NCI-H69 (cell line): ENCODE data around the gene XPR1.
A peak's percentile ranks its signal among the peaks of the same experiment; 100 is the strongest.

ENCODE experiments used
- DNase-seq: peaks from one replicate; lab custom pipeline; 2025; lab: John Stamatoyannopoulos, UW

The XPR1 gene

DNA sequence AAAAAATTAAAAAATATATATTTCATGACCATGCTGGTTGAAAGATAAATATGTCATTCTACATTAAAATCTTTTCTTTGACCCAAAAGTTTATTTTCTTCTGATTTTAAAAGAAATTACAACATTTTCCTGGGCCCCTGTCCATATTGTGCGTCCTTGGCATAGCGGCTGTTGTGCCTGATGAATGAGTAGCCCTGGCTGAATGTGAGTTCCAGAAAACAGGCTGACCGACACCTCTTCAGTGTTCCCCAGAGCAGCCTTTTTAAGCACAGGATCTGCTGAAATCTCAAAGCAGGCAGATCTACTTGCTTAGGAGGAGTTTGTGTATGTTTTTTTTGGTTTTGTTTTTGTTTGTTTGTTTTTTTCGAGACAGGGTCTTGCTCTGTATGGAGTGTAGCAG lies 300.6 kb downstream of the XPR1 start:
- no peak for DNase-seq

DNA sequence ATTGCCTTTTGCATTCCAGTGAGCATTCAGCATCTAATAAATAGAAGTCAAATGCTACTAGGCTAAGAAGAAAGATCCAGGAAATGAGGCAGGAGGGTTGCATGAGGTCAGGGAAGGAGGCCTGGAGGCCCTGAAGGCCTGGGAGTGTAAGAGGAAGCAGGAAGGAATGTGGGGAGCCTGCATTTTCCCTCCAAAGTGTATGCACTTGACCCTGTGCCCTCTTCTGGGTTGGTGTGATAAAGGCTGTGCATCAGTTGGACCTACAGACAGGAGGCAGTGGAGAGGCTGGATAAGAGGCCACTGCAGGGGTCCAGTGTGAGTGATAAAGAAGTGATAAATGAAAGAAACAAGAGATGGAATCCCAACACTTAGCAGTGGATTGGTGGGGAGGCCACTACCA lies 301.3 kb downstream of the XPR1 start:
- peak; percentile 29 for DNase-seq

DNA sequence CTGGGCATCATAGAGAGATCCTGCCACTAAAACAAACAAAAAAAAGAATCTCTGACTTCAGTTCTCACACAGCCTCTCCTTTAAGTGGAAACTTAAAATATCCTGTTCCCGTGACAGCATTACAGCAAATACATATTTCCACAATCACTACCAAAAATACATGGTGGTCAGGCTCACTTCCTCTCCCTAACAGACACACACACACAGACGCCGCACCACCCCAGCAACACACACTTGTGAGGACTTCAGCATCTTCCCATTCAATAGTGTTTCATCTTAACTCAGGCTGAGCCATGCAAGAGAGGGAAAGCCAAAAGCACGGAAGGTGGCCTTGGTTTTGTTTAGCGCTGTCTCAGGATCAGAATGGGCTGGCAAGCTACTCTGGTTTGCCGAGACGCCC lies 302.7 kb downstream of the XPR1 start:
- no peak for DNase-seq

DNA sequence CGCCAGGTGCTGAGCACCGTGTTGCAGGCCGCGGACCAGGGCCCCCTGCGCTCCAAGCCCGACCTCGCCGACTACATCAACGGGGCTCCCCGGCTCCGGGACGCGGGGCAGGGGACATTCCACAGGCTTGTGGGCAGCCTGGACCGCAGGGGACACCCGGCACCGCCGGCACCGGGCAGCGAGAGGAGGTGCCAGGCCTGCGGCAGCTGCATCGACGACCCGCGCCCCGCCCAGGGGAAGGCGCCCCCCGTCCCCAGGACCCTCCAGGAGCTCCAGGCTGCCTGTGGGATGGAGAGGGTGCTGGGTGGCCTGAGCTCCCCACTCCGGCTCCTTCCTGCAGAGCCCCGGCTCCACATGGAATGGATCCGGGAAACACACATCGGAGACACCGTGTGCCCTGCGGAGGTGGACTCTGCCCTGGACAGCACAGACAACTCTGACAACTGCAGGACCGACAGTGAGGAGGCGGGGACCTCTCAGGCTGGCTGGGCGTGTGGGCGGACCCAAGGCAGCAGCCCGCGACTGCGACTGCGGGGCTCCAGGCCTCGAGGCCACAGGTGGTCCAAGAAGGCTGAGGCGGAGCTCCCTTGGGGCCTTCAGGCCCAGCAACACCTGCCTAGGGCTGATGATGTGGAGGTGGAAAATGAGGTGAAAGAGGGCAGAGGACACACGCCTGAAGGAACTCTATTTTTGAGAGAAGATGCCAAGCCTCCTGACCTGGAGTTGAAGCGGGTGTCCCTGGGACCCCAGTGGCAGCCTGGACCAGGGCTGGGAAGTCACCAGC lies 303.7 kb downstream of the XPR1 start:
- DNase-seq, result peak; percentile 76

DNA sequence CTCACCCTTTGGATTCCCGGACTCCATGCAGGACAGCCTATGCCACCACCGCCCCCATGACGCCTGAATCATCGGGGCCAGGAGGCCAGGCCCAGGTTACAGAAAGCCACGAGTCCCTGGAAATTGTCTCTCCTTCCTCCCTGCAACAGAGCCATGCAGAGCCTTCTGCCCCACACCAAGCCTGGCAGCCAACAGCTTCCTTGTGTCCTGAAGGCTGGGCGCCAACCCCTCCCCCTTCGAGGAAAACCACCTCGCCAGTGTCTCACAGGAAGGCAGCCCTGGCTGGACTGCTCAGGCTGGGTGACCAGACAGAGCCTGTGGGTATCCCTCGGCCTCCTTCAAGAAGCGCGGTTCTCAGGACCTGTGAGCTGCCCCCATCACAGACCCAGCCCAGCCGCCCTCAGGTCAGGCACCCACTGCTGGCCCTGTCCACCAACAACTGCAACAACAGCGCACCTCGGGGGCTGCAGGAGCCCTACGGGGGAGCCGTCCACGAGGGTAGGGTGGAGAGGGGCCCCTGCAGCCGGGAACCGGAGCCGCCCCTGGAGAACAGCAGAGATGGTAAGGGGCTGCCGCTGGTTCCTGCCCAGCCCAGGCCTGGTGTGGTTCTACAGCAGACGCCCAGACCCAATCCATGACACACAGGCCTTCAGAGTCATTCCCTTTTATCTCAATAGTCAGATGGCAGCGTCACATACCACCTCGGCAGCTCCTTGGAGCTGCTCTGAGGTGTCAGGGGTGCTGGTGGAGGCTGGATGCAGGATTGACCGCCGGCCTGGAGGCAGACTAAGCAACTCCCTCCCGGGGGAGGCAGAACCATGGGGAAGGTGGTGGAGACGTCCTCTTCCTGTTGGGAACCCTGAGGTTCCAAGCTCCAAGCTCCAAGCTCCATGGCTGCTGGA lies 304.5 kb downstream of the XPR1 start:
- peak; percentile 34 for DNase-seq

DNA sequence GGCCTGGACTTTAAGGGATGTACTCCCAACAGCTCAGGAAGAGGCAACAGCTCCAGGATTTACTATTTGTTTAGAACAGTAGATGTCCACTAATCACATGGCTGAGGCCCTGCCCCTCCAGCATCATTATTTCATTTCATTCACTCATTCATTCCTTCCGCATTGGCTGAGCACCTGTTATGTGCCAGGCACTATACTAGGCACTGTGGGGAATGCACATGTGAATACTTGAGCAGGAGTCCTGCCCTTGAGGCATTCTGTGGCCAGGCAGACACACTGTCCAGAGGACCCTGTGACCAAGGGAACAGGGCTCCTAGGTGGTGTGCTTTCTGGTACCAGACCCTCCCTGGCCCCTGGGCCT lies 305.2 kb downstream of the XPR1 start:
- DNase-seq, result no peak

DNA sequence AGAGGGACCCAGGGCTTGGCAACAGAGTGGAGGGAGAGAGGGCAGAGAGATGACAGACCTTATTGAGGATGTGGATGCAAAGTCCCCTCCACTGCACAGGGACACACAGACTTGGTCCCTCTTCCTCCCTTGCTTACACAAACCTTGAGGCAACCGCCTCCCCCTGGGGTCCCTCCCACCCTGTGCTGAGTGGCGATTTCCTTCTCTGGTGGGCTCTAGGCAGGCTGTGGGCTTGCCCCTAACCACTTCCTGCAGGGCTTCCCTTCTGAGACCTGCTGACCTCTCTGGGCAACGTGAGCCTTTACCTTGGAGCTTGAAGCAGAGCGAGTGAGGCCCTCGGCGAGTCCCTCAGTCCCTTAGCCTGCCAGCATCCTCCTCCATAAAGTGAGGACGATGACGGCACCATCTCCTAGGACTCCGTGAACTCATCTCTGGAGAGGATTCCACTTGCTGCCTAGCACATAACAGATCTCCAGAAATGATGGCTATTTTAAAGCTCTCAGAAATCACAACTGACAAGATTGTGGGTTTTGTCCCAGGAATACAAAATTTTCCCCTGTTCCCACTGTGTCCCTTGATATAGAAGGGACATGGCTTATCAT lies 305.9 kb downstream of the XPR1 start:
- DNase-seq, result no peak

DNA sequence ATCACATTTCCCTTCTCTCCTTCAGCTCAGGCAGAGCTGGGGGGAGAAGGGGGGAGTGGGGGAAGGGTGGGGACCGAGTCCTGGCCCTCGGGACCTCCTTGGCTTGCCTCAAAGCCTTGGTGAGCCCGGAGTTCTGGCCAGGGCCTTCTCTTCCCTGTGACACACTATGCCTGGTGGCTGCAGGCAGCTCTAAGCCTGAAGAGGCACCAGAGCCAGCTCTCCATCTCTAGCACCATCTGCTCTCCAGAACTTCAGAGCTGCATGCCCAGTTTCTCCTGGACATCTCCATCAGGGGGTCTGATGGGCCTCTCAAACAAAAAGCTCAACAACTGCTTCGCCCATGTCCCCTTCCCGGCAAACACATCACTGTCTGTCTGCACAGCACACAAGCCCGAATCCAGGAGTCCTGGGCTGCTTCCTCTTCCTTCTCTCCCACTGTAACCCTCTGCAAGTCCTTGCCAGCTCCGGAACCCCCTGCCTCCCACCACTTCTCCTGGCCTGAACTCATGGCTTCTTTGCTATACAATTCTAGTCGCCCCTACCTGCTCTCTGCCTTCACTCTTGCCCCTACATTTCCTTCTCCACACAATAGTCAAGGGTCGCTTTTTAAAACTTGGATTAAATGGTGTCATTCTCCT lies 307.4 kb downstream of the XPR1 start:
- no peak for DNase-seq

DNA sequence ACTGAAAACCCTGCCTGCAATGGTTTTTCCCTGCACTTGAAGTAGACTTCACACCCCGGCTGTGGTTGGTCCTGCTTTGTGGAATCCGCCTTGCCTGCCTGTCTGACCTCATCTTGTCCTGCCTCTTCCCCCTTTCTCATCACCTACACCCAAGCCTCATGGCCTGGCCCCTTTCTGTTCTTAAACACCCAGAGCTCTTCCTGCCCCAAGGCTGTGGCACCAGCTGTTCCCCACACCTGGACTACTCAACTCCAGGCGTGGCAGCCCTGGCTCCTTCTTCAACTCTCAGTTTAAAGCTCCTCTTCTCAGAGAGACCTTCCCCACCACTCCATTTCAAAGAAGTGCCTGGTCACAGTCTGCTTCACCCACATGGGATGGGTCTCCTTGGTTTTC lies 307.9 kb downstream of the XPR1 start:
- peak; percentile 63 for DNase-seq
